H1 (cell line): ENCODE measurements around the gene MYDGF. TPM values are rescaled to one million over a fixed set of nuclear protein-coding genes. Genes with fewer than 3 reads are reported as not detected.

Experiments used
- CHD7 ChIP-seq: fragments of 300-600 bp; sonication (generic); IDR thresholded peaks from 2 replicates; pipeline ENCODE4 v1.7.1; 2012; ENCODE audit warnings: low read length, moderate library complexity, mild to moderate bottlenecking, inconsistent platforms; ENCODE audit not compliant: insufficient replicate concordance
- polyA plus RNA-seq, 7 experiments: library from polyadenylated mRNA; depleted of rRNA in 3 of 7; stranded (reverse) in 5 of 7; unstranded in 2 of 7; fragments of >200 nt in 5 of 7; fragments of 200-250 nt in 2 of 7; gene quantifications; 1 replicate in 5 of 7; 2 replicates in 1 of 7; 4 replicates in 1 of 7; pipeline versions ENCODE4 v1.2.1 to v1.2.3, GENCODE V29; 2011 to 2013; ENCODE audit warnings: missing spikeins in 2 of 7, mixed read lengths in 2 of 7
- total RNA-seq: library from RNA; stranded (reverse); fragmentation: NEBNext Ultra II Directional; extraction: Animal tissue kit (Norgen Biotek cat#: 25700); gene quantifications from 2 replicates; pipeline ENCODE4 v1.2.1, GENCODE V29; 2021

MYDGF gene
- total and polyA plus RNA-seq, 2 of the 8 experiments (the other 6 are each of a cell fraction or from before 2014, with no cell fraction given) = 40.6 to 51.1 TPM

- no peak for TF ChIP-seq CHD7
- TF ChIP-seq, all 59 proteins: peak for 0
These were observed 7.3 kb downstream of the MYDGF start (continued) for GRCh38 chr19:4662812-4663211.
